AG04450 (cell line): Measurements from ENCODE around the gene MMP21. TPM values are rescaled to one million over a fixed set of nuclear protein-coding genes. Genes with fewer than 3 reads are reported as not detected.

Experiments
- CTCF ChIA-PET: fragments of 300-600, 350-600 bp; formaldehyde crosslinking; extraction: SDS; loops from one replicate; lab custom pipeline; 2022; ENCODE audit warnings: antibody characterized with exemption, inconsistent platforms; lab: Charles Lee
- POLR2A ChIA-PET: fragments of 350-600 bp; formaldehyde crosslinking; extraction: SDS; loops from one replicate; lab custom pipeline; 2021; ENCODE audit warnings: antibody characterized with exemption, inconsistent platforms; lab: Yijun Ruan, JAX
- DNase-seq: peaks from one replicate; pipeline ENCODE4 v3.0.0-alpha.2; 2011; ENCODE audit warnings: low read depth, low spot score
- H3K27ac ChIP-seq: one replicate; pipeline ENCODE4 v1.5.1; 2012; ENCODE audit warnings: low read depth, low read length, control low read depth
- H3K27me3 ChIP-seq: one replicate; pipeline ENCODE4 v1.6.0; 2012; ENCODE audit warnings: low read length; ENCODE audit not compliant: control insufficient read depth, insufficient read depth
- H3K4me3 ChIP-seq: 2 replicates; pipeline ENCODE4 v1.5.1; 2011; ENCODE audit warnings: mild to moderate bottlenecking, low read depth, low read length, control low read depth
- H3K9me3 ChIP-seq: 2 replicates; pipeline ENCODE4 v1.5.1; 2012; ENCODE audit warnings: low read length; ENCODE audit not compliant: control insufficient read depth, insufficient read depth
- CTCF ChIP-seq: IDR thresholded peaks from 2 replicates; pipeline ENCODE4 v1.5.1; 2011; ENCODE audit warnings: low read depth, low read length, control low read depth, inconsistent platforms
- polyA plus RNA-seq: library from polyadenylated mRNA; depleted of rRNA; stranded (reverse); fragments of >200 nt; gene quantifications from 2 replicates; pipeline ENCODE4 v1.2.3, GENCODE V29; 2011

MMP21 gene
- polyA plus RNA-seq, 1 experiment, result 0.07 TPM

GRCh38 chr10:125783408-125783807 is 7.8 kb upstream of the MMP21 start:
- no peaks in the 10 kb centered on the region for H3K9me3 ChIP-seq
- CTCF ChIA-PET, result no interaction called here
- TF ChIP-seq CTCF, result no peak
- H3K27me3 ChIP-seq, result no peaks in the 10 kb centered on the region
- no peak for DNase-seq
- no peak overlapping the region for H3K27ac ChIP-seq
- POLR2A ChIA-PET, result no interaction called here
- no peak overlapping the region for H3K4me3 ChIP-seq

GRCh38 chr10:125782616-125783015 is 7.0 kb upstream of the MMP21 start:
- DNase-seq, result no peak
- TF ChIP-seq CTCF, result no peak

GRCh38 chr10:125782054-125782453 is 6.4 kb upstream of the MMP21 start:
- CTCF ChIA-PET, result no interaction called here
- TF ChIP-seq CTCF, result no peak
- H3K9me3 ChIP-seq, result no peaks in the 10 kb centered on the region

More at GRCh38 chr10:125782616-125783015, 7.0 kb upstream of the MMP21 start:
- no peak overlapping the region for H3K27ac ChIP-seq
- H3K27me3 ChIP-seq, result peaks cover 4% of the 10 kb centered on the region
- ChIA-PET CTCF (no interaction called here), POLR2A (no interaction called here)
- H3K9me3 ChIP-seq, result no peaks in the 10 kb centered on the region
- H3K4me3 ChIP-seq, result no peak overlapping the region

GRCh38 chr10:125781374-125781773 is 5.8 kb upstream of the MMP21 start:
- POLR2A ChIA-PET, result no interaction called here
- TF ChIP-seq CTCF, result no peak
- DNase-seq, result no peak
- Histone ChIP-seq H3K27ac (no peak overlapping the region), H3K4me3 (no peak overlapping the region), H3K27me3 (peaks cover 12% of the 10 kb centered on the region), H3K9me3 (no peaks in the 10 kb centered on the region)
- CTCF ChIA-PET, result interaction anchor here (0.7 kb wide), 1 partner anchor 48 kb away, joined by 3 read pairs; no protein-coding TSS in a partner anchor

More at GRCh38 chr10:125782054-125782453, 6.4 kb upstream of the MMP21 start:
- Histone ChIP-seq H3K27ac (no peak overlapping the region), H3K27me3 (peaks cover 8% of the 10 kb centered on the region), H3K4me3 (no peak overlapping the region)
- DNase-seq, result no peak
- POLR2A ChIA-PET, result no interaction called here

GRCh38 chr10:125779403-125780327 is 4.0 kb upstream of the MMP21 start:
- Histone ChIP-seq H3K27ac (no peak overlapping the region), H3K9me3 (peaks cover 2% of the 10 kb centered on the region; the same call in 1 of the 2 replicates), H3K4me3 (no peak overlapping the region), H3K27me3 (peaks cover 18% of the 10 kb centered on the region)
- no peak for DNase-seq
- POLR2A ChIA-PET, result no interaction called here
- CTCF ChIA-PET, result no interaction called here
- no peak for TF ChIP-seq CTCF
